Duodenal mucosa (tissue), 2 donors: ENCODE measurements around the gene SELENOM.
"Not testable (repeated sequence)": the region's sequence is repeated elsewhere in the genome, so short reads cannot be mapped to it uniquely, and the experiment has no call there.

ENCODE experiments used
- H3K27ac ChIP-seq: one replicate; pipeline ENCODE4 v1.7.0; 2013; ENCODE audit warnings: low read depth, low read length
- H3K27me3 ChIP-seq, 2 donors: one replicate each; pipeline ENCODE4 v1.7.0; 2013; ENCODE audit warnings: low read length in 2 of 2, control low read depth in 1 of 2; ENCODE audit not compliant: insufficient read depth in 2 of 2, control insufficient read depth in 1 of 2
- H3K36me3 ChIP-seq, 2 donors: one replicate each; pipeline ENCODE4 v1.7.0; 2013; ENCODE audit warnings: low read length in 2 of 2, control low read depth in 1 of 2; ENCODE audit not compliant: insufficient read depth in 2 of 2, control insufficient read depth in 1 of 2
- H3K4me1 ChIP-seq, 2 donors: one replicate each; pipeline ENCODE4 v1.7.0; 2013; ENCODE audit warnings: low read length in 2 of 2, control low read depth in 1 of 2; ENCODE audit not compliant: insufficient read depth in 2 of 2, control insufficient read depth in 1 of 2
- H3K4me3 ChIP-seq, 2 donors: one replicate each; pipeline ENCODE4 v1.7.0; 2013; ENCODE audit warnings: low read length in 2 of 2, low read depth in 1 of 2
- H3K9ac ChIP-seq, 2 donors: one replicate each; pipeline ENCODE4 v1.7.0; 2013; ENCODE audit warnings: low read length in 2 of 2, low read depth in 1 of 2
- H3K9me3 ChIP-seq, 2 donors: one replicate each; pipeline ENCODE4 v1.7.0; 2013; ENCODE audit warnings: low read length in 2 of 2, control low read depth in 1 of 2; ENCODE audit not compliant: control insufficient read depth in 1 of 2

SELENOM gene

DNA sequence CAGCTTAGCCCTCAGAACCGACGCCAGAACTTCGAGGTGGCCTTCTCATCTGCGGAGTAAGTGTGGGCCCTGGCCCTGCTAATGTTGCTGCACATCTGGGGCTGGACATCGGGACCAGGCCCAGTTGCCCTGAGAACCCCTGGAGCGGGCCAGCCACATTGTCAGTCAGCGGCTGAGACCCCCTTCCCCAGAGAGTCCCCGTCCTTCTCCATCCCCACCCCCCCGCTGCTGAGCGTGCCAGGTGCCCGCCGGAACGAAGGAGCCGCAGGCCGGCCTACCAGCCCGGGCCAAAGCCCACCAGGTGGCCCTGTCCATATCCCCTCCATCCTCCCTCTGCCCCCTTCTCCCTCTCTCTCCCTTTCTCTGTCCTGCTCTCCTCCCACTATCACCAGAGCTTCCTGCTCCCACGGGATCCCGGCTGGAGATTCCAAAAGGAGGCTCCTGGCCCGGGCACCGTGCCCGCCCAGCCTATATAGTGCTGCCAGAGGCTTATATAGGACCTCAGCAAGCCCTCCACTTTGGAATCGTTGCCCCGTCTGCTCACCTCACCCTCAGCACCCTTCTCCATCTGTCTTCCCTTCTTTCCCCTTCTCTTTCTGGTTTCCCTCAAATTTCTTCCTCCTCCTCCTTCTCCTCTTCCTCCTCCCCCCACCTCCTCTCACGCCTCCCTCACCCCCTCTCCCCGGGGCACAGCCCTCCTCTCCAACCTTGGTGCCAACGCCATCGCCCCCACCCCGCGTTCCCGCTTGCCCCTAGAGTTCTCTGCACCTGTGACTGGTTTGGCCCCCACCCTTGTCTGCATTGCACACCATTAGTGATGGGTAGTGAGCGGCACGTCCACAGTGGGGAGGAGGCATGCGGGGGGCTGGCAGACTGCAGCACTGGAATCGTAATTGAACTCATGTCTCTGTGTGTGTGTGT lies 7.3 kb downstream of the SELENOM start:
- H3K36me3 ChIP-seq, result peaks cover 29 to 75% of the 10 kb centered on the region in 2 donors
- H3K4me3 ChIP-seq, result no peak overlapping the region
- no peaks in the 10 kb centered on the region for H3K9me3 ChIP-seq
- H3K27me3 ChIP-seq, result no peaks in the 10 kb centered on the region
- no peak overlapping the region for H3K9ac ChIP-seq
- no peak overlapping the region for H3K27ac ChIP-seq
- peaks cover 9 to 10% of the 10 kb centered on the region in 2 donors for H3K4me1 ChIP-seq

DNA sequence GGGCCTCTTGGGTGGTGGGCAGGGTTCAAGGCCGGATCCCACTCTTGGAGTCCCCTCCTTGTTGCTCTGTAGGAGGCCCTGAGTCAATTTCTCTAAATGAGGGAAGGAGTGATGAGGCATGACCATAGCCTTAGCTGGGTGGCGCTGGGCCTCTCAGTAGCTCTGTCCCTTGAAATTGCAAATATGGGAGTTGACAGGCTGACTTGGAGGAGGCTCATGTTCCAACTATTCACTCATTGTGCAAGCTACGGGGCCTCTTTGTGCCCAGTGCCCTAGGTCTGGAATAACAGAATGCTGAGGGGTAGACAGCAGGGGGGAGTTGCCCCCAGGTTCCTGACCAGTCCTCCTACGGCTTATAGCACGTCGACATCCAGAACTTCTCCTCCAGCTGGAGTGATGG lies 8.0 kb downstream of the SELENOM start:
- H3K9me3 ChIP-seq, result no peaks in the 10 kb centered on the region
- no peaks in the 10 kb centered on the region for H3K27me3 ChIP-seq
- H3K4me1 ChIP-seq, result peaks cover 9 to 10% of the 10 kb centered on the region in 2 donors
- H3K36me3 ChIP-seq, result peaks cover 29 to 81% of the 10 kb centered on the region in 2 donors
- no peak overlapping the region for H3K4me3 ChIP-seq
- no peak overlapping the region for H3K9ac ChIP-seq
- no peak overlapping the region for H3K27ac ChIP-seq

DNA sequence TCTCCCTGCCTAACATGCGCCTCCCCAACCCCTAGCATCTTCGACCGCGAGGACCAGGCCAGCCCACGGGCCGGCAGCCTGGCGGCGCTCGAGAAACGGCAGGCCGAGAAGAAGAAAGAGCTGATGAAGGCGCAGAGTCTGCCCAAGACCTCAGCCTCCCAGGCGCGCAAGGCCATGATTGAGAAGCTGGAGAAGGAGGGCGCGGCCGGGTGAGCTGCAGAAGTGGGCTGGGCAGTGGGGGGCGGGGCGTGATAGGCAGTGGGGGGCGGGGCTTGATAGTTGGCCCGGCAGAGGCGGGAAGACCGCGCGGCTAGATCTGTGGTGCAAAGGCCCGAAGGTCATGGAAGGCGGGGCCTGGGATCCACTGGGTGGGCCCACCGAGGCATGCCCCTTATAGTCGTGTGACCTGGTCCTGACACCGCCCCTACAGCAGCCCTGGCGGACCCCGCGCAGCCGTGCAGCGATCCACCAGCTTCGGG lies 8.7 kb downstream of the SELENOM start:
- Histone ChIP-seq H3K27me3 (no peaks in the 10 kb centered on the region), H3K27ac (peak overlapping the region; percentile 50), H3K9me3 (no peaks in the 10 kb centered on the region), H3K36me3 (peaks cover 29 to 80% of the 10 kb centered on the region in 2 donors), H3K4me3 (no peak overlapping the region), H3K4me1 (peaks cover 9 to 10% of the 10 kb centered on the region in 2 donors), H3K9ac (peak overlapping the region in 1 of 2 donors; percentile 4)

DNA sequence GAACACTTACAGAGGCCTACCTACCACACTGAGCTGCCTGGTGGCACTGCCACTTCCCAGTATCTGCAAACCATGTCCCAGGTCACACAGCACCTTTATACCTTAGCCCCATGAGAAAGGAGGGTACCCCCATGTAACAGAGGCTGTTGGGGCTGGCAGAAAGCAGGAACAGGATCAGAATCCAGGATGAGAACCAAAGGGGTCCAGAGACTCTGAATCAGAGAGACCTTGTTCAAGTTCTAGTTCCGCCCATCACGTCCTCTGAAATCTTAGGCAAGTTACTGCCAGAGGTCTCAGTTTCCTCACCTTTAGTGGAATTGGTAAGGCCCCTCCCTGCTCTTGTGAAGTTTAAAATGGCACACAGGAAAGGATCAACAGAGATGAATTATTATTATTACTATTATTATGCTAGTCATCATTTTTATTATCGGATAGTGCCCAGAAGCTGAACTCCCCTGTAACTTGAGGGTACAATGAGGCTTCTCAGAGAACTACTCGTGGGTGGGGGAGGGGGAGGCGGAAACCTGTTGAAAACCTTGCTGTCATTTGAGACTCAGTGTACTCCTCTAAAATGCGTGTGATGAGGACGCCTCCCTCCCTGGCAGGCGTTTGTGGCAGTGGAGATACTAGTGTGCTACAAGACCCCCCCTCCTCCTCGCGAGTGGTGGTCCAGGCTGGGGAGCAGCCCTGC lies 9.3 kb downstream of the SELENOM start:
- no peak overlapping the region for H3K4me3 ChIP-seq
- H3K27me3 ChIP-seq, result no peaks in the 10 kb centered on the region
- H3K9ac ChIP-seq, result peak overlapping the region in 1 of 2 donors; percentile 4
- H3K4me1 ChIP-seq, result peaks cover 9 to 10% of the 10 kb centered on the region in 2 donors
- H3K9me3 ChIP-seq, result no peaks in the 10 kb centered on the region
- peak overlapping the region; percentile 50 for H3K27ac ChIP-seq
- peaks cover 29 to 79% of the 10 kb centered on the region in 2 donors for H3K36me3 ChIP-seq

DNA sequence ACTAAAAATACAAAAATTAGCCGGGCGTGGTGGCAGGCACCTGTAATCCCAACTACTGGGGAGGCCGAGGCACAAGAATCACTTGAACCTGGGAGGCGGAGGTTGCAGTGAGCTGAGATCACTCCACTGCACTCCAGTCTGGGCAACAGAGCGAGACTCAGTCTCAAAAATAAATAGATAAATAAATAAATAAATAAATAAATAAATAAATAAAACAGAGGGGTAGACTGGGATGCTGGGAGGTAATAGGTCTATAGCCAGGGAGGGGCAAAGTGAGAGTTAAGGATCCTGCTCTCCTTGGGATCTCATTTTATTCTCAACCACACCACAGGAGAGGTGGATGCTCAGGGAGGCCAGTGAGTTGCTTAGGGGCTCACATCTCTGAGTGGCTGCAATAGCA lies 9.8 kb downstream of the SELENOM start:
- not testable (repeated sequence) for H3K27me3 ChIP-seq, H3K9me3 ChIP-seq, H3K27ac ChIP-seq, H3K4me3 ChIP-seq, H3K4me1 ChIP-seq
- Histone ChIP-seq H3K36me3 (peaks cover 32 to 79% of the 10 kb centered on the region in 2 donors), H3K9ac (peak overlapping the region in 1 of 2 donors; percentile 4)

DNA sequence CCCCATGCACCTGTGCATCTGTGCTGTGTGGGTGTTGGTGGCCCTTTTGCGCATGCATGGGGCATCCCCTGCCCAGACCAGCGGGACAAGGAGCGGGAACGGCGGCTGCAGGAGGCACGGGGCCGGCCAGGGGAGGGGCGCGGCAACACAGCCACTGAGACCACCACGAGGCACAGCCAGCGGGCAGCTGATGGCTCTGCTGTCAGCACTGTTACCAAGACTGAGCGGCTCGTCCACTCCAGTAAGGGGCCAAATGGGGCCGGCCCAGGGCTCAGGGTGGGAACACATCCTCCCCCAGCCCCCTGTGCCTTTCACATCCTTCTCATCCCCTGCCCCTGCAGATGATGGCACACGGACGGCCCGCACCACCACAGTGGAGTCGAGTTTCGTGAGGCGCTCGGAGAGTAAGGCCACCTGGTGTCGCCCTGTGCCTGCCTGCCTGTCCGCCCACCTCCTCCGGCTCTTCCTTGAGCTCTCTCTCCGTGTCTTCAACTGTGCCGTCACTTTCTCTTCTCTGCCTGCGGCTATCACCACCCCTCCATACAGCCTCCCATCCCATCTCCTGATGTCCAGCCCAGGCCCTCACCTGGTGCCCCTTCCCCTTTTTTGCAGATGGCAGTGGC lies 10.6 kb downstream of the SELENOM start:
- H3K4me3 ChIP-seq, result no peak overlapping the region
- no peaks in the 10 kb centered on the region for H3K9me3 ChIP-seq
- H3K36me3 ChIP-seq, result peaks cover 31 to 79% of the 10 kb centered on the region in 2 donors
- no peaks in the 10 kb centered on the region for H3K27me3 ChIP-seq
- no peak overlapping the region for H3K9ac ChIP-seq
- peaks cover 9 to 10% of the 10 kb centered on the region in 2 donors for H3K4me1 ChIP-seq
- H3K27ac ChIP-seq, result no peak overlapping the region

DNA sequence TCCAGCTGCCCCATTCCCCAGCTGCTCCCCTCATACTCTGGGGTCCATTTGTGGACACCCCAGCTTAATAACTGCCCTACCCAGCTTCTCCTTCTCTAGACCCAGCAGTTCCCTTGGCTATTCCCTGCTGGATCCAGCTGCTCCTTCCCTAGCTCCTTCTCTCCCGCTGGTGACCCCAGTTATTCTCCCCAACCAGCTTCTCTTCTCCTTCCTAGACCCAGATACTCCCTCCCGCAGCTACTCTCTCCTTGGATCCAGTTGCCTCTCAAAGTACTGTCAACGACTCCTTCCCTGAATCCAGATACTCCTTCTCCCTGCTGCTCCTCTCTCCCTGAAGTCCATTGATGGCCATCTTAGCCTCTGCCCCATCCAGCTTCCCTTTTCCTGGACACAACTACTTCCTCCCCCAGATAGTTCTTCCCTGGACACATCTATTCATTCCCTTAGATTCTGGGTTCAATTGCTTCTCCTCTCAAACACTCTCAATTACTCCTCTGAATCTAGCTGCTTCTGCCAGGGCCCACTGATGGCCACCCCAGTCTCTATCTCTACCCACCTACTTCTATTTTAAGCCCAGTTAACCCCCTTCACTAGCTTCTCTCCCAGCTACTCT lies 11.6 kb downstream of the SELENOM start:
- Histone ChIP-seq H3K9me3 (no peaks in the 10 kb centered on the region), H3K36me3 (peaks cover 35 to 79% of the 10 kb centered on the region in 2 donors), H3K27me3 (no peaks in the 10 kb centered on the region), H3K27ac (peak overlapping the region; percentile 2), H3K4me3 (no peak overlapping the region), H3K9ac (no peak overlapping the region), H3K4me1 (peaks cover 9 to 10% of the 10 kb centered on the region in 2 donors)

DNA sequence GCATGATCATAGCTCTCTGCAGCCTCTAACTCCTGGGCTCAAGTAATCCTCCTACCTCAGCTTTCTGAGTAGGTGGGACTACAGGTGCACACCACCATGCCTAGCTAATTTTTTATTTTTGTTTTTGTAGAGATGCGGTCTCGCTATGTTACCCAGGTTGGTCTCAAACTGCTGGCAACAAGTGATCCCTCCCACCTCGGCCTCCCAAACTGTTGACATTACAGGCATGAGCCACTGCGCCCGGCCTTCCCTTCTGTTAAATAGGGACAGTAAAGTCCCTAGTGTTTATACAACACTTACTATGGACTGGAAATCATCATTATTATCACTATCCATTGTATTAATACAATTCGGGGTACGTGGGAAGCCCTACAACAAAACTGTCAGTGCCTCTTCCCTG lies 12.6 kb downstream of the SELENOM start:
- H3K9ac ChIP-seq, result no peak overlapping the region
- H3K27ac ChIP-seq, result no peak overlapping the region
- no peaks in the 10 kb centered on the region for H3K27me3 ChIP-seq
- H3K36me3 ChIP-seq, result peaks cover 33 to 79% of the 10 kb centered on the region in 2 donors
- H3K4me1 ChIP-seq, result peaks cover 10 to 11% of the 10 kb centered on the region in 2 donors
- no peak overlapping the region for H3K4me3 ChIP-seq
- no peaks in the 10 kb centered on the region for H3K9me3 ChIP-seq

DNA sequence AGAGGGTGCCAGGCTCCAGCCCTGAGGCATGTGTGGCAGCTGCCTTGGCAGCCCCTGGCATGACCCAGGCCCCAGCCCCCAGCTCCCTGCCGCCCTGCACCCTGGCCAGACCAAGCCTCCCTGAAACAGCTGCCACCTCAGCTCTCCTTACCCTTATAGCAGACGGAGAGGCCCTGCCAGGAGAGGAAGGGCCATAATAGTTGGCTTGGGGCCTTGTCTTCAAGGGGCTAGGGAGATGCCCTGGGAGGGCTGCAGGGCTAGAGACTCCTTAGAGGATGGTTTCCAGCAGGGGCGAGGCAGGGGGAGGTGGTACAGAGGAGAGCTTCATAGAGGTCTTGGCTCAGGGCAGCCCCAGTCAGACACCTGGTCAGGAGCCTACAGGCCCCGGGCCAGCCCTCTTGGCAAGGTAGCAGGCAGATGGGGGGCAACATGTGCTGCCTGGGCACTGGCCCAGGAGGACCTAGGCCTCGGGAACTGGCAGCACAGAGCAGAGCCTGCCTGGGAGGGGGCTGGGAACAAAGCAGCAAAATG lies 13.3 kb downstream of the SELENOM start:
- Histone ChIP-seq H3K4me1 (peaks cover 10 to 17% of the 10 kb centered on the region in 2 donors), H3K9me3 (no peaks in the 10 kb centered on the region), H3K27me3 (no peaks in the 10 kb centered on the region), H3K27ac (no peak overlapping the region), H3K36me3 (peaks cover 30 to 79% of the 10 kb centered on the region in 2 donors), H3K9ac (no peak overlapping the region), H3K4me3 (no peak overlapping the region)
